Measurements from ENCODE around the gene ECE1. TPM values are rescaled to one million over a fixed set of nuclear protein-coding genes. Genes with fewer than 3 reads are reported as not detected.

Gene ECE1
- total and polyA plus RNA-seq, 2 of the 13 experiments (the other 11 are each of a cell fraction or from before 2014, with no cell fraction given): 13.5 to 21.2 TPM

GRCh38 chr1:21318057-21318713 lies 27.9 kb upstream of the ECE1 start:
- Histone ChIP-seq H3K4me2 (ENCODE audit: low read depth, low read length) (no peak overlapping the region), H2AFZ (ENCODE audit: low read length) (no peak overlapping the region), H4K20me1 (ENCODE audit: insufficient read depth, low read length) (0 out of 2 replicates have a peak, but pooled peaks cover under 1% of the 10 kb centered on the region), H3K9ac (ENCODE audit: insufficient read depth, low read depth, low read length) (no peak overlapping the region), H3K79me2 (ENCODE audit: insufficient read depth, low read length) (no peaks in the 10 kb centered on the region), H3K27ac (ENCODE audit: extremely low read length, insufficient read depth, low read length) (no peak overlapping the region), H3K4me1 (ENCODE audit: insufficient read depth, low read length) (peaks cover 65% of the 10 kb centered on the region), H3K36me3 (replicated peaks in 1 of 2; ENCODE audit: control insufficient read depth in 1 of 2, insufficient read depth in 2 of 2, low read length in 2 of 2) (no peaks in the 10 kb centered on the region), H3K4me3 (replicated peaks in 1 of 3; ENCODE audit: insufficient read depth in 1 of 3, low read depth in 2 of 3, low read length in 3 of 3) (no peak overlapping the region), H3K27me3 (ENCODE audit: control insufficient read depth in 1 of 2, insufficient read depth in 2 of 2, low read length in 2 of 2) (no peaks in the 10 kb centered on the region), H3K9me3 (ENCODE audit: low read length) (no peaks in the 10 kb centered on the region)
- no peak for TF ChIP-seq DMTF1 (CRISPR knock-in tag; IDR thresholded peaks at IDR 0.05)
- TF ChIP-seq ZNF629 (CRISPR knock-in tag; conservative IDR thresholded peaks at IDR 0.05): peak; percentile 35; the same call in 1 of the 2 replicates
- BruUV-seq (replicated peaks): no TSS peak
- ATAC-seq (no peak), DNase-seq (ENCODE audit: low spot score) (no peak), FAIRE-seq (no peak)
- ChIA-PET POLR2A (no interaction called here), CTCF (ENCODE audit: low intra/inter-chr PET ratio, low total read pairs) (no interaction called here)
- intact Hi-C loops (cut with micrococcal nuclease; ENCODE audit: unreplicated experiment) (no loop called here), in situ Hi-C loops (cut with HindIII; ENCODE audit: extremely low pct_ligation_motif_present, low pct_unique_long_range_greater_than_20kb) (no loop called here)
- 91% methylated on average over 11 of the region's 13 CpGs for WGBS (ENCODE audit: low lambda C conversion rate)

GRCh38 chr1:21317690-21318043 lies 27.4 kb upstream of the ECE1 start:
- no peak for DNase-seq (ENCODE audit: low spot score)
- no TSS peak for BruUV-seq (replicated peaks)
- H3K9ac ChIP-seq (ENCODE audit: insufficient read depth, low read depth, low read length): no peak overlapping the region
- intact Hi-C loops (cut with micrococcal nuclease; ENCODE audit: unreplicated experiment) (no loop called here), in situ Hi-C loops (cut with HindIII; ENCODE audit: extremely low pct_ligation_motif_present, low pct_unique_long_range_greater_than_20kb) (no loop called here)
- FAIRE-seq: no peak
- H4K20me1 ChIP-seq (ENCODE audit: insufficient read depth, low read length): peaks cover 6% of the 10 kb centered on the region; the same call in 1 of the 2 replicates
- H3K4me3 ChIP-seq (replicated peaks in 1 of 3; ENCODE audit: insufficient read depth in 1 of 3, low read depth in 2 of 3, low read length in 3 of 3): no peak overlapping the region
- ChIA-PET CTCF (ENCODE audit: low intra/inter-chr PET ratio, low total read pairs) (no interaction called here), POLR2A (no interaction called here)
- no peaks in the 10 kb centered on the region for H3K27me3 ChIP-seq (ENCODE audit: control insufficient read depth in 1 of 2, insufficient read depth in 2 of 2, low read length in 2 of 2)
- H3K79me2 ChIP-seq (ENCODE audit: insufficient read depth, low read length): no peaks in the 10 kb centered on the region
- H2AFZ ChIP-seq (ENCODE audit: low read length): no peak overlapping the region
- H3K4me2 ChIP-seq (ENCODE audit: low read depth, low read length): no peak overlapping the region
- H3K36me3 ChIP-seq (replicated peaks in 1 of 2; ENCODE audit: control insufficient read depth in 1 of 2, insufficient read depth in 2 of 2, low read length in 2 of 2): no peaks in the 10 kb centered on the region
- TF ChIP-seq ZNF484 (CRISPR knock-in tag; IDR thresholded peaks at IDR 0.05; ENCODE audit: borderline replicate concordance, low read depth): no peak
- TF ChIP-seq TAF15 (IDR thresholded peaks at IDR 0.05; ENCODE audit: low read depth, low read length, poor library complexity, severe bottlenecking): no peak
- TF ChIP-seq, protein P1, sequence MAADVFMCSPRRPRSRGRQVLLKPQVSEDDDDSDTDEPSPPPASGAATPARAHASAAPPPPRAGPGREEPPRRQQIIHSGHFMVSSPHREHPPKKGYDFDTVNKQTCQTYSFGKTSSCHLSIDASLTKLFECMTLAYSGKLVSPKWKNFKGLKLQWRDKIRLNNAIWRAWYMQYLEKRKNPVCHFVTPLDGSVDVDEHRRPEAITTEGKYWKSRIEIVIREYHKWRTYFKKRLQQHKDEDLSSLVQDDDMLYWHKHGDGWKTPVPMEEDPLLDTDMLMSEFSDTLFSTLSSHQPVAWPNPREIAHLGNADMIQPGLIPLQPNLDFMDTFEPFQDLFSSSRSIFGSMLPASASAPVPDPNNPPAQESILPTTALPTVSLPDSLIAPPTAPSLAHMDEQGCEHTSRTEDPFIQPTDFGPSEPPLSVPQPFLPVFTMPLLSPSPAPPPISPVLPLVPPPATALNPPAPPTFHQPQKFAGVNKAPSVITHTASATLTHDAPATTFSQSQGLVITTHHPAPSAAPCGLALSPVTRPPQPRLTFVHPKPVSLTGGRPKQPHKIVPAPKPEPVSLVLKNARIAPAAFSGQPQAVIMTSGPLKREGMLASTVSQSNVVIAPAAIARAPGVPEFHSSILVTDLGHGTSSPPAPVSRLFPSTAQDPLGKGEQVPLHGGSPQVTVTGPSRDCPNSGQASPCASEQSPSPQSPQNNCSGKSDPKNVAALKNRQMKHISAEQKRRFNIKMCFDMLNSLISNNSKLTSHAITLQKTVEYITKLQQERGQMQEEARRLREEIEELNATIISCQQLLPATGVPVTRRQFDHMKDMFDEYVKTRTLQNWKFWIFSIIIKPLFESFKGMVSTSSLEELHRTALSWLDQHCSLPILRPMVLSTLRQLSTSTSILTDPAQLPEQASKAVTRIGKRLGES (CRISPR knock-in tag; IDR thresholded peaks at IDR 0.05; ENCODE audit: borderline replicate concordance): no peak
- no peak for TF ChIP-seq NFYB (CRISPR knock-in tag; IDR thresholded peaks at IDR 0.05)
- TF ChIP-seq KMT2B (CRISPR knock-in tag; IDR thresholded peaks at IDR 0.05): no peak
- no peak for TF ChIP-seq ZNF251 (CRISPR knock-in tag; IDR thresholded peaks at IDR 0.05)
- WGBS (ENCODE audit: low lambda C conversion rate): 92% methylated on average over 9 of the region's 9 CpGs
- H3K27ac ChIP-seq (ENCODE audit: extremely low read length, insufficient read depth, low read length): no peak overlapping the region
- no peaks in the 10 kb centered on the region for H3K9me3 ChIP-seq (ENCODE audit: low read length)
- ATAC-seq: no peak
- peaks cover 65% of the 10 kb centered on the region for H3K4me1 ChIP-seq (ENCODE audit: insufficient read depth, low read length)

Measured in HepG2 (cell line).